ENCODE results near the gene TFAM. TPM values are rescaled to one million over a fixed set of nuclear protein-coding genes. Genes with fewer than 3 reads are reported as not detected.

TFAM gene
- total RNA-seq, 2 donors from 2014 or later: 74.8 to 84.7 TPM

- peaks cover 7 to 8% of the 10 kb centered on the region in 2 donors for H3K9me3 Mint-ChIP-seq
- ATAC-seq: peak in 1 of 2 donors; percentile 18
- H3K36me3 Mint-ChIP-seq: peaks cover 0 to 8% of the 10 kb centered on the region in 2 donors
Measured at GRCh38 chr10:58440484-58440883, 55.3 kb downstream of the TFAM start.

GRCh38 chr10:58444321-58444720 lies 59.1 kb downstream of the TFAM start:
- H3K9me3 Mint-ChIP-seq: peaks cover 12 to 15% of the 10 kb centered on the region in 2 donors
- ATAC-seq (no peak), DNase-seq (ENCODE audit: low spot score in 2 of 2) (no peak)
- H3K27ac Mint-ChIP-seq: no peak overlapping the region
- peaks cover 0 to 13% of the 10 kb centered on the region in 2 donors for H3K36me3 Mint-ChIP-seq

More at GRCh38 chr10:58440484-58440883, 55.3 kb downstream of the TFAM start:
- DNase-seq (ENCODE audit: low spot score in 2 of 2): no peak
- H3K27ac Mint-ChIP-seq: peak overlapping the region in 1 of 2 donors; percentile 3

GRCh38 chr10:58444876-58445275 lies 59.7 kb downstream of the TFAM start:
- H3K27ac Mint-ChIP-seq: no peak overlapping the region
- H3K9me3 Mint-ChIP-seq: peaks cover 12% of the 10 kb centered on the region in 2 donors
- H3K36me3 Mint-ChIP-seq: peaks cover 0 to 13% of the 10 kb centered on the region in 2 donors
- ATAC-seq: no peak
- no peak for DNase-seq (ENCODE audit: low spot score in 2 of 2)

GRCh38 chr10:58448121-58448935 lies 63.1 kb downstream of the TFAM start:
- H3K9me3 Mint-ChIP-seq: peaks cover 5 to 7% of the 10 kb centered on the region in 2 donors
- ATAC-seq (no peak), DNase-seq (ENCODE audit: low spot score in 2 of 2) (no peak)
- H3K27ac Mint-ChIP-seq: no peak overlapping the region
- peaks cover 0 to 6% of the 10 kb centered on the region in 2 donors for H3K36me3 Mint-ChIP-seq

Other genes with a start within 250 kb of the TFAM start
- gene IPMK, start 117.5 kb upstream of the TFAM start, total RNA-seq: 10 to 100 TPM in 1 of 2 donors, 1 to 10 TPM in 1; 5.7 to 10.1 TPM
- 10 to 100 TPM; 38.1 to 63.2 TPM for gene CISD1, start 116.2 kb upstream of the TFAM start, total RNA-seq
- gene UBE2D1, start 50.4 kb upstream of the TFAM start, total RNA-seq: 1 to 10 TPM; 7.6 to 9.7 TPM
- gene BICC1, start 127.5 kb downstream of the TFAM start, total RNA-seq: under 1 TPM in 1 of 2 donors, not detected in 1; 0.10 TPM

Measured in activated naive CD4-positive, alpha-beta T cell treated with anti-CD3 and anti-CD28 coated beads, Interleukin-2, amount 50 U/mL, for 72 hours (primary cell).